ENCODE data around the gene CHKB. TPM values are rescaled to one million over a fixed set of nuclear protein-coding genes. Genes with fewer than 3 reads are reported as not detected.

Gene CHKB
- total and polyA plus RNA-seq, 2 of the 8 experiments (the other 6 are each of a cell fraction or from before 2014, with no cell fraction given), result 27.9 to 42.2 TPM

DNA sequence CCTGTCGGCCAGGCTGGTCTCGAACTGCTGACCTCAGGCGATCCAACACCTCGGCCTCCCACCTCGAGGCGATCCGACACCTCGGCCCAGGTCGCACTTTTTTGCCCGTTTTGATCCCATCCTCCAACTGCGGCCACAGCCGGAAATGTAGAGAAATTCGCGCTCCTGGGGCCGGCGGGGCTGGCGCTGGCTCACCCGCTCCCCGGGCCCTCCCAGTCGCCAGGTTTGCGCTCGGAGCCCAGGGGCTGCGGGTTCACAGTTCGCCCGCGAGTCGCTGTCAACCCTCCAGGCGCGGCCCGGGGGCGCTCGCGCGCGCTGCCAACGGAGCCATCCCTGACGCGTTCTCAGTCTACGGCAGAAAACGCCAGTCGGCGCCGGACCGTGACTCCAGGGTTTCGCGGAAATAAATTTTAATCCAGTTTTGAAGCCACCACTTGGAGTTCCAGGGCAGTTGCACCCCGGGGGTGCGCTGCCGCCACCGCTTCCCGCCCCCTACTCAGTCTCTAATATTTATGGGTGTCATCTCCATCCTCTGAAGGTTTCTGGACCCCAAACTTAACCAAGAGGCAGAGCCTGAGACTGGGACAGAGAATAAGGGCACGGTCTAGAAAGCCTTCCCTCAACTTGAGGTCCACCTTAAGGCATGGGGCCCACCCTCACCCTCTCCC, 38.4 kb downstream of the CHKB start (continued):
- TF ChIP-seq, protein P1, sequence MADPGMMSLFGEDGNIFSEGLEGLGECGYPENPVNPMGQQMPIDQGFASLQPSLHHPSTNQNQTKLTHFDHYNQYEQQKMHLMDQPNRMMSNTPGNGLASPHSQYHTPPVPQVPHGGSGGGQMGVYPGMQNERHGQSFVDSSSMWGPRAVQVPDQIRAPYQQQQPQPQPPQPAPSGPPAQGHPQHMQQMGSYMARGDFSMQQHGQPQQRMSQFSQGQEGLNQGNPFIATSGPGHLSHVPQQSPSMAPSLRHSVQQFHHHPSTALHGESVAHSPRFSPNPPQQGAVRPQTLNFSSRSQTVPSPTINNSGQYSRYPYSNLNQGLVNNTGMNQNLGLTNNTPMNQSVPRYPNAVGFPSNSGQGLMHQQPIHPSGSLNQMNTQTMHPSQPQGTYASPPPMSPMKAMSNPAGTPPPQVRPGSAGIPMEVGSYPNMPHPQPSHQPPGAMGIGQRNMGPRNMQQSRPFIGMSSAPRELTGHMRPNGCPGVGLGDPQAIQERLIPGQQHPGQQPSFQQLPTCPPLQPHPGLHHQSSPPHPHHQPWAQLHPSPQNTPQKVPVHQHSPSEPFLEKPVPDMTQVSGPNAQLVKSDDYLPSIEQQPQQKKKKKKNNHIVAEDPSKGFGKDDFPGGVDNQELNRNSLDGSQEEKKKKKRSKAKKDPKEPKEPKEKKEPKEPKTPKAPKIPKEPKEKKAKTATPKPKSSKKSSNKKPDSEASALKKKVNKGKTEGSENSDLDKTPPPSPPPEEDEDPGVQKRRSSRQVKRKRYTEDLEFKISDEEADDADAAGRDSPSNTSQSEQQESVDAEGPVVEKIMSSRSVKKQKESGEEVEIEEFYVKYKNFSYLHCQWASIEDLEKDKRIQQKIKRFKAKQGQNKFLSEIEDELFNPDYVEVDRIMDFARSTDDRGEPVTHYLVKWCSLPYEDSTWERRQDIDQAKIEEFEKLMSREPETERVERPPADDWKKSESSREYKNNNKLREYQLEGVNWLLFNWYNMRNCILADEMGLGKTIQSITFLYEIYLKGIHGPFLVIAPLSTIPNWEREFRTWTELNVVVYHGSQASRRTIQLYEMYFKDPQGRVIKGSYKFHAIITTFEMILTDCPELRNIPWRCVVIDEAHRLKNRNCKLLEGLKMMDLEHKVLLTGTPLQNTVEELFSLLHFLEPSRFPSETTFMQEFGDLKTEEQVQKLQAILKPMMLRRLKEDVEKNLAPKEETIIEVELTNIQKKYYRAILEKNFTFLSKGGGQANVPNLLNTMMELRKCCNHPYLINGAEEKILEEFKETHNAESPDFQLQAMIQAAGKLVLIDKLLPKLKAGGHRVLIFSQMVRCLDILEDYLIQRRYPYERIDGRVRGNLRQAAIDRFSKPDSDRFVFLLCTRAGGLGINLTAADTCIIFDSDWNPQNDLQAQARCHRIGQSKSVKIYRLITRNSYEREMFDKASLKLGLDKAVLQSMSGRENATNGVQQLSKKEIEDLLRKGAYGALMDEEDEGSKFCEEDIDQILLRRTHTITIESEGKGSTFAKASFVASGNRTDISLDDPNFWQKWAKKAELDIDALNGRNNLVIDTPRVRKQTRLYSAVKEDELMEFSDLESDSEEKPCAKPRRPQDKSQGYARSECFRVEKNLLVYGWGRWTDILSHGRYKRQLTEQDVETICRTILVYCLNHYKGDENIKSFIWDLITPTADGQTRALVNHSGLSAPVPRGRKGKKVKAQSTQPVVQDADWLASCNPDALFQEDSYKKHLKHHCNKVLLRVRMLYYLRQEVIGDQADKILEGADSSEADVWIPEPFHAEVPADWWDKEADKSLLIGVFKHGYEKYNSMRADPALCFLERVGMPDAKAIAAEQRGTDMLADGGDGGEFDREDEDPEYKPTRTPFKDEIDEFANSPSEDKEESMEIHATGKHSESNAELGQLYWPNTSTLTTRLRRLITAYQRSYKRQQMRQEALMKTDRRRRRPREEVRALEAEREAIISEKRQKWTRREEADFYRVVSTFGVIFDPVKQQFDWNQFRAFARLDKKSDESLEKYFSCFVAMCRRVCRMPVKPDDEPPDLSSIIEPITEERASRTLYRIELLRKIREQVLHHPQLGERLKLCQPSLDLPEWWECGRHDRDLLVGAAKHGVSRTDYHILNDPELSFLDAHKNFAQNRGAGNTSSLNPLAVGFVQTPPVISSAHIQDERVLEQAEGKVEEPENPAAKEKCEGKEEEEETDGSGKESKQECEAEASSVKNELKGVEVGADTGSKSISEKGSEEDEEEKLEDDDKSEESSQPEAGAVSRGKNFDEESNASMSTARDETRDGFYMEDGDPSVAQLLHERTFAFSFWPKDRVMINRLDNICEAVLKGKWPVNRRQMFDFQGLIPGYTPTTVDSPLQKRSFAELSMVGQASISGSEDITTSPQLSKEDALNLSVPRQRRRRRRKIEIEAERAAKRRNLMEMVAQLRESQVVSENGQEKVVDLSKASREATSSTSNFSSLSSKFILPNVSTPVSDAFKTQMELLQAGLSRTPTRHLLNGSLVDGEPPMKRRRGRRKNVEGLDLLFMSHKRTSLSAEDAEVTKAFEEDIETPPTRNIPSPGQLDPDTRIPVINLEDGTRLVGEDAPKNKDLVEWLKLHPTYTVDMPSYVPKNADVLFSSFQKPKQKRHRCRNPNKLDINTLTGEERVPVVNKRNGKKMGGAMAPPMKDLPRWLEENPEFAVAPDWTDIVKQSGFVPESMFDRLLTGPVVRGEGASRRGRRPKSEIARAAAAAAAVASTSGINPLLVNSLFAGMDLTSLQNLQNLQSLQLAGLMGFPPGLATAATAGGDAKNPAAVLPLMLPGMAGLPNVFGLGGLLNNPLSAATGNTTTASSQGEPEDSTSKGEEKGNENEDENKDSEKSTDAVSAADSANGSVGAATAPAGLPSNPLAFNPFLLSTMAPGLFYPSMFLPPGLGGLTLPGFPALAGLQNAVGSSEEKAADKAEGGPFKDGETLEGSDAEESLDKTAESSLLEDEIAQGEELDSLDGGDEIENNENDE (IDR thresholded peaks at IDR 0.05; ENCODE audit: insufficient replicate concordance, low read length), result no peak
- TF ChIP-seq JUND (IDR thresholded peaks at IDR 0.05; ENCODE audit: low read length) (peak; percentile 32; the same call in 1 of the 2 replicates), YY1 (IDR thresholded peaks at IDR 0.05; ENCODE audit: low read depth, low read length) (peak; percentile 49; the same call in 1 of the 2 replicates), SUZ12 (IDR thresholded peaks at IDR 0.05; ENCODE audit: low read length) (no peak), EZH2 (IDR thresholded peaks at IDR 0.05; ENCODE audit: low read depth, low read length, severe bottlenecking) (no peak), SRF (IDR thresholded peaks at IDR 0.05; ENCODE audit: low read depth, low read length) (no peak), RNF2 (IDR thresholded peaks at IDR 0.05; ENCODE audit: borderline replicate concordance, low read depth, low read length, missing control alignments, poor library complexity, severe bottlenecking) (no peak), HDAC6 (IDR thresholded peaks at IDR 0.05; ENCODE audit: low read depth, low read length) (no peak), SP1 (IDR thresholded peaks at IDR 0.05; ENCODE audit: low read depth, low read length) (no peak), CHD2 (IDR thresholded peaks at IDR 0.05; ENCODE audit: low read length) (no peak), CEBPB (IDR thresholded peaks at IDR 0.05; ENCODE audit: low read depth, low read length) (no peak)
